Measurements from ENCODE around the gene GET3.
"Not testable (repeated sequence)": the region's sequence is repeated elsewhere in the genome, so short reads cannot be mapped to it uniquely, and the experiment has no call there.

The GET3 gene

GRCh38 chr19:12723641-12724426, 13.5 kb upstream of the GET3 start, which contains the start of gene TNPO2:
TNPO2 (minus strand) TSS chr19:12723932; CDS start chr19:12720977, 2,955 bp downstream.
- peaks cover 17% of the 10 kb centered on the region for H3F3A ChIP-seq (ENCODE audit: insufficient read depth, low read length)
- peaks cover 2% of the 10 kb centered on the region for H3K36me3 ChIP-seq (replicated peaks; ENCODE audit: insufficient read depth, low read length)
- peak within 1 kb of the TSS; percentile 61 for H3K27ac ChIP-seq (ENCODE audit: low read length)
- H3K4me2 ChIP-seq (ENCODE audit: low read depth, low read length) = peak within 1 kb of the TSS; percentile 91
- H2AFZ ChIP-seq (ENCODE audit: low read length) = peak within 1 kb of the TSS; percentile 71
- H3K27me3 ChIP-seq (replicated peaks; ENCODE audit: insufficient read depth, low read length) = no peaks in the 10 kb centered on the region
- H3K4me3 ChIP-seq (ENCODE audit: low read length) = peak within 1 kb of the TSS; percentile 84
- H4K20me1 ChIP-seq (ENCODE audit: insufficient read depth, low read length) = no peaks in the 10 kb centered on the region
- peak; percentile 78 for DNase-seq
- peak within 1 kb of the TSS; percentile 84 for H3K9ac ChIP-seq (ENCODE audit: low read length)
- no peaks in the 10 kb centered on the region for H3K9me2 ChIP-seq (replicated peaks; ENCODE audit: insufficient read depth, low read length)
- H3K4me1 ChIP-seq (ENCODE audit: low read length) = peaks cover 3% of the 10 kb centered on the region; the same call in 1 of the 2 replicates
- no peaks in the 10 kb centered on the region for H3K9me3 ChIP-seq (replicated peaks; ENCODE audit: insufficient read depth, low read length)
- no peak for TF ChIP-seq EZH2phosphoT487 (IDR thresholded peaks at IDR 0.05; ENCODE audit: low read length)
- TF ChIP-seq EZH2 (optimal IDR thresholded peaks at IDR 0.05; ENCODE audit: low read depth, low read length) = no peak
- TF ChIP-seq CTCF (IDR thresholded peaks at IDR 0.05; ENCODE audit: low read length) = no peak
- H3K79me2 ChIP-seq (ENCODE audit: low read length) = peaks cover 45% of the 10 kb centered on the region

DNA sequence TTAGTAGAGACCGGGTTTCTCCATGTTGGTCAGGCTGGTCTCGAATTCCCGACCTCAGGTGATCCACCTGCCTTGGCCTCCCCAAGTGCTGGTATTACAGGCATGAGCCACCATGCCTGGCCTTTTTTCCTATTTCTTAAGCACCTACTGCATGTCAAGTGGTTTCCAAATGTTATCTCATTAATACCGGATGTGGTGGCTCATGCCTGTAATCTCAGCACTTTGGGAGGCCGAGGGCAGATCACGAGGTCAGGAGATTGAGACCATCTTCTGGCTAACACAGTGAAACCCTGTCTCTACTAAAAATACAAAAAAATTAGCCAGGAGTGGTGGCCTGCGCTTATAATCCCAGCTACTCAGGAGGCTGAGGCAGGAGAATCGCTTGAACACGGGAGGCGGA, 11.7 kb upstream of the GET3 start:
- not testable (repeated sequence) for DNase-seq; H3K9me2 ChIP-seq (replicated peaks; ENCODE audit: insufficient read depth, low read length); H3K27ac ChIP-seq (ENCODE audit: low read length); H3K4me2 ChIP-seq (ENCODE audit: low read depth, low read length); H3K4me3 ChIP-seq (ENCODE audit: low read length); H3K9ac ChIP-seq (ENCODE audit: low read length); H4K20me1 ChIP-seq (ENCODE audit: insufficient read depth, low read length); H3K36me3 ChIP-seq (replicated peaks; ENCODE audit: insufficient read depth, low read length); H3K9me3 ChIP-seq (replicated peaks; ENCODE audit: insufficient read depth, low read length); H2AFZ ChIP-seq (ENCODE audit: low read length); H3K27me3 ChIP-seq (replicated peaks; ENCODE audit: insufficient read depth, low read length); H3K4me1 ChIP-seq (ENCODE audit: low read length)
- H3F3A ChIP-seq (ENCODE audit: insufficient read depth, low read length) = peaks cover 19% of the 10 kb centered on the region
- H3K79me2 ChIP-seq (ENCODE audit: low read length) = peaks cover 38% of the 10 kb centered on the region

DNA sequence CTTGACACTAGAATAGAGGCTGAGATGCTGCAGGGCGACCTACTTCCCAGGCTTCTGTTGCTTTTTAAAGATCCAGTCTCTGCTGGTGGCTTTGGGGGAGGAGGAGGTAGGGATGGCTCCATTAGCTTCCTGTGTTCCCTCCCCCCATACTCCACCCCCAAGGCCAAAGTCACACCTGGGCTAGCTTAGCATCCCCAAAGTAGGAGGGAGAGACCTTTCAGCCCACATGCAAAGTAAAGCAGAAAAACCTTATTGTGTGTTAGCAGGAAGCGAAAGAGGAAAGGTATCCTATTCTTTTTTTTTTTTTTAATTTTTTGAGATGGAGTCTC, 10.3 kb upstream of the GET3 start:
- Histone ChIP-seq H3K36me3 (replicated peaks; ENCODE audit: insufficient read depth, low read length) (peaks cover 6% of the 10 kb centered on the region), H3K9me2 (replicated peaks; ENCODE audit: insufficient read depth, low read length) (no peaks in the 10 kb centered on the region), H3K4me2 (ENCODE audit: low read depth, low read length) (no peak overlapping the region), H3K79me2 (ENCODE audit: low read length) (peaks cover 38% of the 10 kb centered on the region), H3F3A (ENCODE audit: insufficient read depth, low read length) (peaks cover 24% of the 10 kb centered on the region), H3K27me3 (replicated peaks; ENCODE audit: insufficient read depth, low read length) (no peaks in the 10 kb centered on the region), H3K4me3 (ENCODE audit: low read length) (no peak overlapping the region), H3K9me3 (replicated peaks; ENCODE audit: insufficient read depth, low read length) (no peaks in the 10 kb centered on the region), H4K20me1 (ENCODE audit: insufficient read depth, low read length) (peaks cover 12% of the 10 kb centered on the region; the same call in 1 of the 2 replicates), H3K27ac (ENCODE audit: low read length) (no peak overlapping the region), H2AFZ (ENCODE audit: low read length) (no peak overlapping the region), H3K9ac (ENCODE audit: low read length) (no peak overlapping the region), H3K4me1 (ENCODE audit: low read length) (peaks cover 3% of the 10 kb centered on the region; the same call in 1 of the 2 replicates)
- TF ChIP-seq EZH2phosphoT487 (IDR thresholded peaks at IDR 0.05; ENCODE audit: low read length) = no peak
- no peak for TF ChIP-seq EZH2 (optimal IDR thresholded peaks at IDR 0.05; ENCODE audit: low read depth, low read length)
- no peak for TF ChIP-seq CTCF (IDR thresholded peaks at IDR 0.05; ENCODE audit: low read length)
- DNase-seq = no peak

Data from MM.1S (cell line).